NOMO-1 treated with DMSO at 0.1 percent for 48 hours (cell line): Measurements from ENCODE around the gene SEMA4D.
"Not testable (repeated sequence)": the region's sequence is repeated elsewhere in the genome, so short reads cannot be mapped to it uniquely, and the experiment has no call there.

ENCODE experiments used
- DNase-seq: peaks from one replicate; lab custom pipeline; 2025; ENCODE audit not compliant: unreplicated experiment; lab: John Stamatoyannopoulos, UW

Gene SEMA4D

GRCh38 chr9:89375191-89375760 is 122.6 kb downstream of the SEMA4D start:
- peak; percentile 31 for DNase-seq

GRCh38 chr9:89374176-89374575 is 123.7 kb downstream of the SEMA4D start:
- DNase-seq: no peak

- DNase-seq: no peak
Observed at GRCh38 chr9:89372979-89373378, 124.9 kb downstream of the SEMA4D start.

- DNase-seq: no peak
Observed at GRCh38 chr9:89372230-89372816, 125.6 kb downstream of the SEMA4D start.

GRCh38 chr9:89371791-89372190 is 126.1 kb downstream of the SEMA4D start:
- DNase-seq: not testable (repeated sequence)

- DNase-seq: no peak
Observed at GRCh38 chr9:89370593-89370992, 127.3 kb downstream of the SEMA4D start.

- DNase-seq: no peak
Observed at GRCh38 chr9:89368978-89369377, 128.9 kb downstream of the SEMA4D start.

GRCh38 chr9:89368550-89368949 is 129.4 kb downstream of the SEMA4D start:
- DNase-seq: no peak

GRCh38 chr9:89367726-89368437 is 130.0 kb downstream of the SEMA4D start:
- DNase-seq: no peak

- DNase-seq: no peak
Observed at GRCh38 chr9:89367281-89367680, 130.6 kb downstream of the SEMA4D start.

GRCh38 chr9:89366711-89367110 is 131.2 kb downstream of the SEMA4D start:
- DNase-seq: no peak

GRCh38 chr9:89365532-89365912 is 132.4 kb downstream of the SEMA4D start:
- no peak for DNase-seq

GRCh38 chr9:89364666-89365531 is 133.0 kb downstream of the SEMA4D start:
- DNase-seq: no peak

GRCh38 chr9:89363921-89364665 is 133.8 kb downstream of the SEMA4D start:
- no peak for DNase-seq

GRCh38 chr9:89363311-89363670 is 134.6 kb downstream of the SEMA4D start:
- no peak for DNase-seq

- DNase-seq: no peak
Observed at GRCh38 chr9:89362647-89363310, 135.1 kb downstream of the SEMA4D start.

GRCh38 chr9:89361816-89362646 is 135.9 kb downstream of the SEMA4D start:
- no peak for DNase-seq

- no peak for DNase-seq
Observed at GRCh38 chr9:89361031-89361430, 136.9 kb downstream of the SEMA4D start.

- no peak for DNase-seq
Observed at GRCh38 chr9:89360465-89360864, 137.4 kb downstream of the SEMA4D start.
